B cell (primary cell): ENCODE data around the gene USE1. TPM values are rescaled to one million over a fixed set of nuclear protein-coding genes. Genes with fewer than 3 reads are reported as not detected.

Experiments used
- ATAC-seq: fragments of 200-7000 bp; cut with Tn5 transposase; one replicate; pipeline ENCODE4 v1.10.0; 2021; ENCODE audit warnings: low read depth, mild to moderate bottlenecking, moderate number of reproducible peaks, moderate library complexity
- CTCF ChIA-PET: fragments of 350-600 bp; sonication (Branson Sonifier 250); formaldehyde crosslinking; loops from one replicate; lab custom pipeline; 2021; ENCODE audit warnings: antibody characterized with exemption, inconsistent platforms; lab: Charles Lee
- POLR2A ChIA-PET: fragments of 350-600 bp; sonication (Branson Sonifier 250); formaldehyde crosslinking; loops from one replicate; lab custom pipeline; 2021; ENCODE audit warnings: antibody characterized with exemption; lab: Charles Lee
- DNase-seq: peaks from one replicate; pipeline ENCODE4 v3.0.0; 2013
- H2AFZ ChIP-seq: 2 replicates; pipeline ENCODE4 v1.6.1; 2012; ENCODE audit warnings: mild to moderate bottlenecking, low read depth, low read length; ENCODE audit not compliant: insufficient read depth, poor library complexity, severe bottlenecking
- H3K27ac ChIP-seq, 2 donors: 1 replicate in 1 of 2; 2 replicates in 1 of 2; pipeline ENCODE4 v1.5.1; 2012 to 2013; ENCODE audit warnings: low read length in 2 of 2, mild to moderate bottlenecking in 2 of 2, moderate library complexity in 1 of 2
- H3K27me3 ChIP-seq, 4 experiments: fragments of 200-600 bp in 1 of 4; sonication (generic) in 1 of 4; replicated peaks in 1 of 4; 1 replicate in 2 of 4; 2 replicates in 2 of 4; pipeline versions ENCODE4 v1.6.1 to v1.7.0; 2013 to 2016; ENCODE audit warnings: low read length in 3 of 4, mild to moderate bottlenecking in 2 of 4, mixed read lengths in 1 of 4, moderate library complexity in 1 of 4; ENCODE audit not compliant: insufficient read depth in 4 of 4, control insufficient read depth in 3 of 4; ENCODE audit errors: control extremely low read depth in 1 of 4
- H3K36me3 ChIP-seq, 2 experiments: replicated peaks in 1 of 2; 1 replicate in 1 of 2; 2 replicates in 1 of 2; pipeline versions ENCODE4 v1.6.1 to v1.7.1; 2013; ENCODE audit warnings: low read length in 1 of 2; ENCODE audit not compliant: insufficient read depth in 2 of 2, control insufficient read depth in 1 of 2; ENCODE audit errors: control extremely low read depth in 1 of 2, extremely low read depth in 1 of 2
- H3K4me1 ChIP-seq, 2 donors: fragments of 200-600 bp in 1 of 2; sonication (generic) in 1 of 2; 1 replicate in 1 of 2; 2 replicates in 1 of 2; pipeline versions ENCODE4 v1.5.1 to v1.6.1; 2013 to 2017; ENCODE audit warnings: low read length in 2 of 2; ENCODE audit not compliant: control insufficient read depth in 2 of 2, insufficient read depth in 2 of 2
- H3K4me2 ChIP-seq: replicated peaks from 2 replicates; pipeline ENCODE3; 2012; ENCODE audit warnings: mild to moderate bottlenecking, low read depth, low read length; ENCODE audit not compliant: poor library complexity, severe bottlenecking
- H3K4me3 ChIP-seq, 5 experiments: fragments of 200-600 bp in 1 of 5; sonication (generic) in 1 of 5; 1 replicate in 3 of 5; 2 replicates in 2 of 5; pipeline versions ENCODE4 v1.5.1 to v1.7.0; 2011 to 2016; ENCODE audit warnings: low read length in 4 of 5, mild to moderate bottlenecking in 4 of 5, low read depth in 2 of 5, control low read depth in 1 of 5, moderate library complexity in 1 of 5; ENCODE audit not compliant: insufficient read depth in 1 of 5; ENCODE audit errors: control extremely low read depth in 1 of 5, extremely low read depth in 1 of 5
- H3K79me2 ChIP-seq: fragments of 200-600 bp; sonication (generic); one replicate; pipeline ENCODE4 v1.6.0; 2016; ENCODE audit warnings: low read length; ENCODE audit not compliant: control insufficient read depth, insufficient read depth
- H3K9ac ChIP-seq: fragments of 200-600 bp; sonication (generic); 2 replicates; pipeline ENCODE4 v1.6.1; 2017; ENCODE audit warnings: mild to moderate bottlenecking, low read length, moderate library complexity
- H3K9me3 ChIP-seq, 3 donors: one replicate each; pipeline versions ENCODE4 v1.6.1 to v1.7.1; 2013; ENCODE audit warnings: low read length in 2 of 3; ENCODE audit not compliant: control insufficient read depth in 2 of 3, insufficient read depth in 1 of 3; ENCODE audit errors: control extremely low read depth in 1 of 3
- H4K20me1 ChIP-seq: 2 replicates; pipeline ENCODE4 v1.6.0; 2012; ENCODE audit warnings: mild to moderate bottlenecking, low read length; ENCODE audit not compliant: insufficient read depth, control insufficient read depth, poor library complexity, severe bottlenecking
- H3K27ac Mint-ChIP-seq: one replicate; pipeline ENCODE4 v1.8.0; 2021; ENCODE audit warnings: mixed read lengths
- H3K27me3 Mint-ChIP-seq: one replicate; pipeline ENCODE4 v1.8.0; 2021; ENCODE audit warnings: mixed read lengths
- H3K4me1 Mint-ChIP-seq: one replicate; pipeline ENCODE4 v1.8.0; 2021; ENCODE audit warnings: mixed read lengths
- H3K4me3 Mint-ChIP-seq: one replicate; pipeline ENCODE4 v1.8.0; 2021; ENCODE audit warnings: mixed read lengths
- H3K9me3 Mint-ChIP-seq: one replicate; pipeline ENCODE4 v1.8.0; 2022; ENCODE audit warnings: mixed read lengths; ENCODE audit not compliant: insufficient read depth
- CTCF ChIP-seq: fragments of 200-600 bp; IDR thresholded peaks from one replicate; pipeline ENCODE4 v1.8.0; 2022; ENCODE audit warnings: antibody characterized with exemption, mild to moderate bottlenecking
- EZH2 ChIP-seq: IDR thresholded peaks from 2 replicates; pipeline ENCODE4 v1.6.1; 2012; ENCODE audit warnings: borderline replicate concordance, low read depth, mild to moderate bottlenecking, moderate library complexity, low read length; ENCODE audit not compliant: insufficient read depth, poor library complexity, severe bottlenecking
- WGBS: methylation state at CpG from one replicate; pipeline ENCODE4 v1.1.5; 2013; ENCODE audit warnings: missing lambda C conversion rate; ENCODE audit not compliant: insufficient coverage; 5-methylcytosine and 5-hydroxymethylcytosine counted together
- intact Hi-C: fragments of 100-400 bp; cut with micrococcal nuclease; formaldehyde crosslinking; loops from one replicate; pipeline ENCODE4 v1.10.0; 2022
- polyA plus RNA-seq: library from polyadenylated mRNA; depleted of rRNA; stranded (reverse); fragments of >200 nt; gene quantifications from 2 replicates; pipeline ENCODE4 v1.2.3, GENCODE V29; 2012
- total RNA-seq, 2 donors: library from RNA; stranded (reverse); fragments of 120-200 nt in 1 of 2; gene quantifications; 1 replicate in 1 of 2; 2 replicates in 1 of 2; pipeline versions ENCODE4 v1.2.3 to v1.2.4, GENCODE V29; 2013 to 2022

Gene USE1
- total and polyA plus RNA-seq, 2 donors (not counting 1 experiment from before 2014, with no cell fraction given) = 48.3 to 49.5 TPM

- H2AFZ ChIP-seq = peak overlapping the region; percentile 95
- no peaks in the 10 kb centered on the region for H3K27me3 Mint-ChIP-seq
- no peak overlapping the region for H3K27ac ChIP-seq
- H3K79me2 ChIP-seq = peaks cover 7% of the 10 kb centered on the region
- ChIA-PET POLR2A (interaction anchor here (0.8 to 1.6 kb wide), 6 partner anchors 8 to 46 kb away, joined by 3 to 5 read pairs (median 4); partner anchors contain the start of gene USE1), CTCF (interaction anchor here (0.7 to 2.7 kb wide), 24 partner anchors 9 to 520 kb away, joined by 3 to 19 read pairs (median 6); partner anchors contain the start of genes BABAM1, MRPL34, MVB12A and OCEL1)
- H3K4me2 ChIP-seq = peak overlapping the region; percentile 98
- no peaks in the 10 kb centered on the region for H4K20me1 ChIP-seq
- H3K9ac ChIP-seq = peak overlapping the region; percentile 70
- H3K9me3 ChIP-seq = peaks cover 0 to 3% (median 0%) of the 10 kb centered on the region in 3 donors
- H3K4me1 Mint-ChIP-seq = peaks cover 10% of the 10 kb centered on the region
- no peaks in the 10 kb centered on the region for H3K27me3 ChIP-seq
- peaks cover 8 to 11% of the 10 kb centered on the region in 2 donors for H3K4me1 ChIP-seq
- WGBS = 3% methylated on average over 80 of the region's 80 CpGs
- peak overlapping the region; percentile 47 to 69 (median 56) for H3K4me3 ChIP-seq
- DNase-seq = peak; percentile 88
- H3K9me3 Mint-ChIP-seq = no peaks in the 10 kb centered on the region
- H3K27ac Mint-ChIP-seq = peak overlapping the region; percentile 53
- no peaks in the 10 kb centered on the region for H3K36me3 ChIP-seq
- TF ChIP-seq CTCF (peak; percentile 70), EZH2 (no peak)
- peak; percentile 91 for ATAC-seq
- H3K4me3 Mint-ChIP-seq = peak overlapping the region; percentile 80
- intact Hi-C loops = loop anchor here (1.0 kb wide), 3 partner anchors 9 to 20 kb away; partner anchors contain the start of genes NR2F6, OCEL1 and USE1
These were observed 20.3 kb downstream of the USE1 start for GRCh38 chr19:17235300-17235970.
